ENCODE measurements around the gene FSCB. TPM values are rescaled to one million over a fixed set of nuclear protein-coding genes. Genes with fewer than 3 reads are reported as not detected.

FSCB gene
- total RNA-seq (2013) = not detected
- polyA plus RNA-seq (not detected), polyA minus RNA-seq (not detected in 2 replicates), total RNA-seq (0 to 0.35 (median 0) reads per million in 11 experiments)

- Histone ChIP-seq H3K4me3 (replicated peaks in 1 of 3; ENCODE audit: low read depth in 2 of 3, low read length in 3 of 3) (no peak within 1 kb of the TSS), H3K4me1 (ENCODE audit: control insufficient read depth in 1 of 2, insufficient read depth in 2 of 2, low read length in 2 of 2) (no peaks in the 10 kb centered on the region), H3K36me3 (replicated peaks in 1 of 2; ENCODE audit: control insufficient read depth in 1 of 2, insufficient read depth in 2 of 2, low read length in 2 of 2) (no peaks in the 10 kb centered on the region), H3K9ac (ENCODE audit: insufficient read depth, low read length, poor library complexity, severe bottlenecking) (no peak within 1 kb of the TSS), H3K9me3 (replicated peaks in 1 of 2; ENCODE audit: control insufficient read depth in 1 of 2, insufficient read depth in 1 of 2, low read length in 2 of 2) (peaks cover 0 to 16% of the 10 kb centered on the region in 2 donors), H3K4me2 (replicated peaks; ENCODE audit: extremely low read depth, low read length, poor library complexity, severe bottlenecking) (no peak within 1 kb of the TSS), H2AFZ (ENCODE audit: insufficient read depth, low read depth, low read length, poor library complexity, severe bottlenecking) (no peak within 1 kb of the TSS), H3K79me2 (ENCODE audit: insufficient read depth, low read length) (no peaks in the 10 kb centered on the region), H3K27ac (ENCODE audit: low read depth in 1 of 2, low read length in 2 of 2) (no peak within 1 kb of the TSS), H4K20me1 (ENCODE audit: insufficient read depth, low read length) (no peaks in the 10 kb centered on the region), H3K27me3 (ENCODE audit: control insufficient read depth in 2 of 2, insufficient read depth in 2 of 2, low read length in 2 of 2) (no peaks in the 10 kb centered on the region)
- H3K36me3 Mint-ChIP-seq = no peaks in the 10 kb centered on the region
- no CpG with 5 or more reads among the region's 1 CpG for WGBS (ENCODE audit: insufficient coverage)
- H3K27ac Mint-ChIP-seq = no peak within 1 kb of the TSS
- intact Hi-C loops (cut with micrococcal nuclease) = no loop called here
- no peaks in the 10 kb centered on the region for H3K27me3 Mint-ChIP-seq (ENCODE audit: low read depth in 3 of 3)
- TF ChIP-seq, protein P1, sequence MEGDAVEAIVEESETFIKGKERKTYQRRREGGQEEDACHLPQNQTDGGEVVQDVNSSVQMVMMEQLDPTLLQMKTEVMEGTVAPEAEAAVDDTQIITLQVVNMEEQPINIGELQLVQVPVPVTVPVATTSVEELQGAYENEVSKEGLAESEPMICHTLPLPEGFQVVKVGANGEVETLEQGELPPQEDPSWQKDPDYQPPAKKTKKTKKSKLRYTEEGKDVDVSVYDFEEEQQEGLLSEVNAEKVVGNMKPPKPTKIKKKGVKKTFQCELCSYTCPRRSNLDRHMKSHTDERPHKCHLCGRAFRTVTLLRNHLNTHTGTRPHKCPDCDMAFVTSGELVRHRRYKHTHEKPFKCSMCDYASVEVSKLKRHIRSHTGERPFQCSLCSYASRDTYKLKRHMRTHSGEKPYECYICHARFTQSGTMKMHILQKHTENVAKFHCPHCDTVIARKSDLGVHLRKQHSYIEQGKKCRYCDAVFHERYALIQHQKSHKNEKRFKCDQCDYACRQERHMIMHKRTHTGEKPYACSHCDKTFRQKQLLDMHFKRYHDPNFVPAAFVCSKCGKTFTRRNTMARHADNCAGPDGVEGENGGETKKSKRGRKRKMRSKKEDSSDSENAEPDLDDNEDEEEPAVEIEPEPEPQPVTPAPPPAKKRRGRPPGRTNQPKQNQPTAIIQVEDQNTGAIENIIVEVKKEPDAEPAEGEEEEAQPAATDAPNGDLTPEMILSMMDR (IDR thresholded peaks at IDR 0.05) = no peak
- H3K4me1 Mint-ChIP-seq = no peaks in the 10 kb centered on the region
- no peak within 1 kb of the TSS for H3K4me3 Mint-ChIP-seq
- peaks cover 0 to 9% (median 4%) of the 10 kb centered on the region in 7 donors for H3K9me3 Mint-ChIP-seq
- no peak for DNase-seq
These were observed at the start of gene FSCB for GRCh38 chr14:44507183-44507582. FSCB (minus strand) TSS chr14:44507283; CDS start chr14:44506987, 296 bp downstream.

- 93% methylated on average over 2 of the region's 2 CpGs for WGBS (ENCODE audit: insufficient coverage)
- peaks cover 0 to 8% (median 2%) of the 10 kb centered on the region in 7 donors for H3K9me3 Mint-ChIP-seq
These were observed 24.6 kb upstream of the FSCB start for GRCh38 chr14:44531658-44532057.

More at GRCh38 chr14:44531658-44532057, 24.6 kb upstream of the FSCB start:
- no peaks in the 10 kb centered on the region for H3K27me3 ChIP-seq (ENCODE audit: control insufficient read depth in 2 of 2, insufficient read depth in 2 of 2, low read length in 2 of 2)
- no peak overlapping the region for H3K27ac Mint-ChIP-seq
- intact Hi-C loops (cut with micrococcal nuclease) = no loop called here
- no peaks in the 10 kb centered on the region for H3K79me2 ChIP-seq (ENCODE audit: insufficient read depth, low read length)
- no peaks in the 10 kb centered on the region for H4K20me1 ChIP-seq (ENCODE audit: insufficient read depth, low read length)
- H3K9ac ChIP-seq (ENCODE audit: insufficient read depth, low read length, poor library complexity, severe bottlenecking) = no peak overlapping the region
- no peaks in the 10 kb centered on the region for H3K27me3 Mint-ChIP-seq (ENCODE audit: low read depth in 3 of 3)
- no peaks in the 10 kb centered on the region for H3K36me3 Mint-ChIP-seq
- H2AFZ ChIP-seq (ENCODE audit: insufficient read depth, low read depth, low read length, poor library complexity, severe bottlenecking) = no peak overlapping the region
- no peaks in the 10 kb centered on the region for H3K4me1 ChIP-seq (ENCODE audit: control insufficient read depth in 1 of 2, insufficient read depth in 2 of 2, low read length in 2 of 2)
- H3K27ac ChIP-seq (ENCODE audit: low read depth in 1 of 2, low read length in 2 of 2) = no peak overlapping the region
- H3K4me1 Mint-ChIP-seq = no peaks in the 10 kb centered on the region
- TF ChIP-seq, protein P1 (IDR thresholded peaks at IDR 0.05) = no peak
- no peaks in the 10 kb centered on the region for H3K9me3 ChIP-seq (replicated peaks in 1 of 2; ENCODE audit: control insufficient read depth in 1 of 2, insufficient read depth in 1 of 2, low read length in 2 of 2)
- no peak overlapping the region for H3K4me2 ChIP-seq (replicated peaks; ENCODE audit: extremely low read depth, low read length, poor library complexity, severe bottlenecking)
- H3K36me3 ChIP-seq (replicated peaks in 1 of 2; ENCODE audit: control insufficient read depth in 1 of 2, insufficient read depth in 2 of 2, low read length in 2 of 2) = no peaks in the 10 kb centered on the region
- no peak overlapping the region for H3K4me3 Mint-ChIP-seq
- no peak overlapping the region for H3K4me3 ChIP-seq (replicated peaks in 1 of 3; ENCODE audit: low read depth in 2 of 3, low read length in 3 of 3)
- no peak for DNase-seq
